ENCODE results near the gene CA4.
"Not testable (repeated sequence)": the region's sequence is repeated elsewhere in the genome, so short reads cannot be mapped to it uniquely, and the experiment has no call there.

Gene CA4

GRCh38 chr17:60115364-60115763 is 34.4 kb upstream of the CA4 start:
- not testable (repeated sequence) for H3K27me3 ChIP-seq (ENCODE audit: control insufficient read depth in 1 of 2, insufficient read depth in 1 of 2, low read length in 2 of 2); H3K79me1 ChIP-seq (replicated peaks; ENCODE audit: low read length, poor library complexity, severe bottlenecking)
- no CpG with 5 or more reads among the region's 5 CpGs for WGBS

GRCh38 chr17:60116196-60116595 is 33.6 kb upstream of the CA4 start:
- not testable (repeated sequence) for H3K36me3 ChIP-seq (ENCODE audit: control insufficient read depth in 1 of 2, insufficient read depth in 2 of 2, low read depth in 1 of 2, low read length in 2 of 2); H3K18ac ChIP-seq (ENCODE audit: low read depth in 1 of 2, low read length in 2 of 2); DNase-seq; H3K4me3 ChIP-seq (ENCODE audit: insufficient read depth in 1 of 2, low read depth in 1 of 2, low read length in 2 of 2); H3K27me3 ChIP-seq (ENCODE audit: control insufficient read depth in 1 of 2, insufficient read depth in 1 of 2, low read length in 2 of 2); H2BK120ac ChIP-seq (ENCODE audit: low read depth, low read length); H4K91ac ChIP-seq (ENCODE audit: low read length); H3K79me1 ChIP-seq (replicated peaks; ENCODE audit: low read length, poor library complexity, severe bottlenecking); H3K23ac ChIP-seq (ENCODE audit: low read length in 2 of 2); H3K4me1 ChIP-seq (ENCODE audit: control insufficient read depth, insufficient read depth, low read depth, low read length); H3K4ac ChIP-seq (ENCODE audit: low read depth in 1 of 2, low read length in 2 of 2); H2AK5ac ChIP-seq (ENCODE audit: low read length, severe bottlenecking); H2BK5ac ChIP-seq (ENCODE audit: low read depth, low read length, poor library complexity, severe bottlenecking); H3K9me3 ChIP-seq (ENCODE audit: control insufficient read depth, low read length); H4K8ac ChIP-seq (ENCODE audit: low read length); H2BK15ac ChIP-seq (ENCODE audit: low read depth, poor library complexity, severe bottlenecking); H2BK12ac ChIP-seq (ENCODE audit: low read length in 2 of 2); H3K14ac ChIP-seq (ENCODE audit: low read length in 2 of 2); H3K4me2 ChIP-seq (ENCODE audit: low read length, poor library complexity, severe bottlenecking); H3K27ac ChIP-seq (ENCODE audit: low read length, poor library complexity, severe bottlenecking); H3K9ac ChIP-seq (ENCODE audit: low read length); H2AFZ ChIP-seq (ENCODE audit: low read depth, low read length)
- no CpG with 5 or more reads among the region's 14 CpGs for WGBS

More at GRCh38 chr17:60115364-60115763, 34.4 kb upstream of the CA4 start:
- H3K9ac ChIP-seq (ENCODE audit: low read length); H3K14ac ChIP-seq (ENCODE audit: low read length in 2 of 2); H2BK5ac ChIP-seq (ENCODE audit: low read depth, low read length, poor library complexity, severe bottlenecking); H2AK5ac ChIP-seq (ENCODE audit: low read length, severe bottlenecking); H3K9me3 ChIP-seq (ENCODE audit: control insufficient read depth, low read length); H3K27ac ChIP-seq (ENCODE audit: low read length, poor library complexity, severe bottlenecking); H2BK12ac ChIP-seq (ENCODE audit: low read length in 2 of 2); H2AFZ ChIP-seq (ENCODE audit: low read depth, low read length); H3K23ac ChIP-seq (ENCODE audit: low read length in 2 of 2); H4K91ac ChIP-seq (ENCODE audit: low read length); H3K4me2 ChIP-seq (ENCODE audit: low read length, poor library complexity, severe bottlenecking); H3K4me3 ChIP-seq (ENCODE audit: insufficient read depth in 1 of 2, low read depth in 1 of 2, low read length in 2 of 2); H2BK15ac ChIP-seq (ENCODE audit: low read depth, poor library complexity, severe bottlenecking); H2BK120ac ChIP-seq (ENCODE audit: low read depth, low read length); H4K8ac ChIP-seq (ENCODE audit: low read length); H3K4ac ChIP-seq (ENCODE audit: low read depth in 1 of 2, low read length in 2 of 2); H3K18ac ChIP-seq (ENCODE audit: low read depth in 1 of 2, low read length in 2 of 2); H3K36me3 ChIP-seq (ENCODE audit: control insufficient read depth in 1 of 2, insufficient read depth in 2 of 2, low read depth in 1 of 2, low read length in 2 of 2); DNase-seq; H3K4me1 ChIP-seq (ENCODE audit: control insufficient read depth, insufficient read depth, low read depth, low read length): not testable (repeated sequence)

GRCh38 chr17:60119162-60119561 is 30.6 kb upstream of the CA4 start:
- H3K79me1 ChIP-seq (replicated peaks; ENCODE audit: low read length, poor library complexity, severe bottlenecking); H2AK5ac ChIP-seq (ENCODE audit: low read length, severe bottlenecking); H3K18ac ChIP-seq (ENCODE audit: low read depth in 1 of 2, low read length in 2 of 2); H4K91ac ChIP-seq (ENCODE audit: low read length); H2BK120ac ChIP-seq (ENCODE audit: low read depth, low read length); H2AFZ ChIP-seq (ENCODE audit: low read depth, low read length); H3K4me3 ChIP-seq (ENCODE audit: insufficient read depth in 1 of 2, low read depth in 1 of 2, low read length in 2 of 2); H3K4ac ChIP-seq (ENCODE audit: low read depth in 1 of 2, low read length in 2 of 2); H2BK12ac ChIP-seq (ENCODE audit: low read length in 2 of 2); H3K9me3 ChIP-seq (ENCODE audit: control insufficient read depth, low read length); H3K14ac ChIP-seq (ENCODE audit: low read length in 2 of 2); H3K4me1 ChIP-seq (ENCODE audit: control insufficient read depth, insufficient read depth, low read depth, low read length); H3K9ac ChIP-seq (ENCODE audit: low read length); H3K27me3 ChIP-seq (ENCODE audit: control insufficient read depth in 1 of 2, insufficient read depth in 1 of 2, low read length in 2 of 2); DNase-seq; H2BK15ac ChIP-seq (ENCODE audit: low read depth, poor library complexity, severe bottlenecking); H3K27ac ChIP-seq (ENCODE audit: low read length, poor library complexity, severe bottlenecking); H4K8ac ChIP-seq (ENCODE audit: low read length); H3K23ac ChIP-seq (ENCODE audit: low read length in 2 of 2); H3K36me3 ChIP-seq (ENCODE audit: control insufficient read depth in 1 of 2, insufficient read depth in 2 of 2, low read depth in 1 of 2, low read length in 2 of 2); H2BK5ac ChIP-seq (ENCODE audit: low read depth, low read length, poor library complexity, severe bottlenecking); H3K4me2 ChIP-seq (ENCODE audit: low read length, poor library complexity, severe bottlenecking): not testable (repeated sequence)
- no CpG with 5 or more reads among the region's 15 CpGs for WGBS

- not testable (repeated sequence) for H3K4me2 ChIP-seq (ENCODE audit: low read length, poor library complexity, severe bottlenecking); H3K36me3 ChIP-seq (ENCODE audit: control insufficient read depth in 1 of 2, insufficient read depth in 2 of 2, low read depth in 1 of 2, low read length in 2 of 2); H2AFZ ChIP-seq (ENCODE audit: low read depth, low read length); H3K79me1 ChIP-seq (replicated peaks; ENCODE audit: low read length, poor library complexity, severe bottlenecking); H2BK15ac ChIP-seq (ENCODE audit: low read depth, poor library complexity, severe bottlenecking); H3K14ac ChIP-seq (ENCODE audit: low read length in 2 of 2); H3K18ac ChIP-seq (ENCODE audit: low read depth in 1 of 2, low read length in 2 of 2); H3K4me1 ChIP-seq (ENCODE audit: control insufficient read depth, insufficient read depth, low read depth, low read length); H3K27me3 ChIP-seq (ENCODE audit: control insufficient read depth in 1 of 2, insufficient read depth in 1 of 2, low read length in 2 of 2); H2AK5ac ChIP-seq (ENCODE audit: low read length, severe bottlenecking); H3K23ac ChIP-seq (ENCODE audit: low read length in 2 of 2); H3K4me3 ChIP-seq (ENCODE audit: insufficient read depth in 1 of 2, low read depth in 1 of 2, low read length in 2 of 2); H3K4ac ChIP-seq (ENCODE audit: low read depth in 1 of 2, low read length in 2 of 2); H2BK12ac ChIP-seq (ENCODE audit: low read length in 2 of 2); DNase-seq; H2BK5ac ChIP-seq (ENCODE audit: low read depth, low read length, poor library complexity, severe bottlenecking); H4K8ac ChIP-seq (ENCODE audit: low read length); H3K27ac ChIP-seq (ENCODE audit: low read length, poor library complexity, severe bottlenecking); H4K91ac ChIP-seq (ENCODE audit: low read length); H2BK120ac ChIP-seq (ENCODE audit: low read depth, low read length); H3K9me3 ChIP-seq (ENCODE audit: control insufficient read depth, low read length); H3K9ac ChIP-seq (ENCODE audit: low read length)
- no CpG with 5 or more reads among the region's 114 CpGs for WGBS
These were observed 29.7 kb upstream of the CA4 start for GRCh38 chr17:60119807-60120748.
